GM10847 (cell line): ENCODE measurements around the gene VPS54.

ENCODE experiments used
- POLR2A ChIP-seq: IDR thresholded peaks from 2 replicates; pipeline ENCODE4 v1.6.1; 2011; ENCODE audit not compliant: insufficient read length; ENCODE audit errors: extremely low read depth

Gene VPS54

DNA sequence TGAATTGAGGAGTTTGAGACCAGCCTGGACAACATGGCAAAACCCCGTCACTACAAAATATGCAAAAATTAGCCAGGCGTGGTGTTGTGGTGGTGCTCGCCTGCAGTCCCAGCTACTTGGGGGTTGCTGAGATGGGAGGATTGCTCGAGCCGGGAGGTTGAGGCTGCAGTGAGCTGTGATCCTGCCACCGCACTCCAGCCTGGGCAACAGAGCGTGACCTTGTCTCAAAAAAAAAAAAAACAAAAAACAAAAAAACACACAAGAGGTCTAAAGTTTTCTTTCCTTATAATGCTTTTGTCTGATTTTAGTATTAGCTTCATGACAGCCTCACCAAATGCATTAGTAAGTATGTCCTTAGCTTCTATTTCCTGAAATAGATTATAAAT, 43.1 kb downstream of the VPS54 start:
- no peak for TF ChIP-seq POLR2A

DNA sequence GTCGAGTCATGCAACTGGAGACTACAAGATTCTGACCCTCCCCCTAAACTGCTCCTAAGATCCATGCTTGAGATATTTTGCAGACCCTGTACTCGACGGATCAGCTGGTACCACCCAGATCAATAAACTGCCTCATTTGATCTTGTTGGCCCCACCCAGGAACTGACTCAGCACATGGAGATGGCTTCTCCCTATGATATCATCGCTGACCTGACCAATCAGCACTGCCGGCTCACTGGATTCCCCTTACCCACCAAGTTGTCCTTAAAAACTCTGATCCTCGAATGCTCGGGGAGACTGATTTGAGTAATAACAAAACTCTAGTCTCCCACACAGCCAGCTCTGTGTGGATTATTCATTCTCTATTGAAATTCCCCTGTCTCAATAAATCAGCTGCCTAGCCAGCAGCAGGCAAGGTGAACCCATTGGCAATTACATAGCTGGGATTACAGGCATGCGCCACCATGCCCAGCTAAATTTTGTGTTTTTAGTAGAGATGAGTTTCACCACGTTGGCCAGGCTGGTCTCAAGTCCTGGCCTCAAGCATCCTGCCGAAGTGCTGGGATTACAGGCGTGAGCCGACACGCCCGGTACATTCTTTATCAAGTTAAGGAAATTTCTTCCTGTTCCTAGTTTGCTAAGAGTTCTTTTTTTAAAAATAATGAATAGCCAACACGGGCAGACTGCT, 43.6 kb downstream of the VPS54 start:
- no peak for TF ChIP-seq POLR2A

DNA sequence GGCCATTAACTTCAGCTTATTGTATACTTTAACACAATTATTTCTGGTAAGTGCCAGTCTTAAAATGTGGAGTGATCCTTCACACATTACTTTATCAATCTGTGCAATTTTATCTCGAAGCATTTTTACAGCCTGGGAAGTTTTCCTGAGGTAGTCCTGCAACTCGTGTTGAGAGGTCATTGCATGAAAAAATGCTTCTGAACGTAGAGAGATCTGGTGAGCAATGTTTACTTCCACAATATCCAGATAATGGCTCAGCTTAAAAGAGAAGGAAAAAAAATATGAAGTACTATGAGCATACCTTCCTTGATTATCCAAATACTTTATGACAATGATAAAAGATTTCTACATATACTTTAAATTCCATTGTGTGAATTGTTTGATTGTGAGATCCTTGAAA, 57.0 kb downstream of the VPS54 start:
- no peak for TF ChIP-seq POLR2A

DNA sequence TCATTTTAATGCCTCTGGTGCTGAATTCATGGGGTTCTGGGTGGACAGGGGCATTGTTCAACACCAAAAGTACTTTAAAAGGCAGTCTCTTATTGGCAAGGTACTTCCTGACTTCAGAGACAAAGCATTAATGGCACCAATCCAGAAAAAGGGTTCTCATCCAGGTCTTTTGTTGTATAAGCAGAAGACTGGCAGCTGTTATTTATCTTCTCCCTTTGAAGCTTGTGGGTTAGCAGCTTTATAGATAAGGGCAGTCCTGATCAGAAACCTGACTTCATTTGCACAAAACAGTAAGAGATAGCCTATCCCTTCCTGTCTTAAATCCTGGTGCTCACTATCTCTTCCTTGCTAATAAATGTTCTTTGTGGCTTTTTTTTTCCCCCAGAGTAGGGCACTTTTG, 68.8 kb downstream of the VPS54 start:
- TF ChIP-seq POLR2A, result no peak

DNA sequence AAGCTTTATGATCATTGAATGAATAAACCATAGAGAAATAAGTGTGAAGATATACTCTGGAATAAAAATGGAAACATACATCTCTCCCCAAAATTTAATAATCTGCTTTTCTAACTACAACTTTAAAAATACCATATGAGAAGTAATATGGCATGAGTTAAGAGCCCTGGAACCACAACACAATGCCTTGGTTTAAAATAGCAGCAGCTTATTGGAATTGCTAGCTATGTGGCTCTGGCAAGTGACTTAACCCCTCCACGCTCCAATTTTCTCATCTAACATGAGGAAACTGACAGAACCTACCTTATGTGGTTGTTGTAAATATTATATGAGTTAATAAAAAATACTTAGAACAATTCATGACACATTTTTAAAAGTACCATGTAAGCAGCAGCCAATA, 76.4 kb downstream of the VPS54 start:
- TF ChIP-seq POLR2A, result no peak

DNA sequence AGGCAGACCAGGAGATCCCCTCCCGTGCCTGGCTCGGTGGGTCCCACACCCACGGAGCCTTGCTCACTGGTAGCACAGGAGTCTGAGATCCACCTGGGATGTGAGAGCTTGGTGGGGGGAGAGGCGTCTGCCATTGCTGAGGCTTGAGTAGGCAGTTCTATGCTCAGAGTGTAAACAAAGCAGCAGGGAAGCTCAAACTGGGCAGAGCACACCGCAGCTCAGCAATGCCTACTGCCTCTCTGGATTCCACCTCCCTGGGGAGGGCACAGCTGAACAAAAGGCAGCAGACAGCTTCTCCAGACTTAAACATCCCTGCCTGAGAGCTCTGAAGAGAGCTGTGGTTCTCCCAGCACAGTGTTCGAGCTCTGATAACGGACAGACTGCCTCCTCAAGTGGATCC, 92.4 kb downstream of the VPS54 start:
- TF ChIP-seq POLR2A, result no peak

DNA sequence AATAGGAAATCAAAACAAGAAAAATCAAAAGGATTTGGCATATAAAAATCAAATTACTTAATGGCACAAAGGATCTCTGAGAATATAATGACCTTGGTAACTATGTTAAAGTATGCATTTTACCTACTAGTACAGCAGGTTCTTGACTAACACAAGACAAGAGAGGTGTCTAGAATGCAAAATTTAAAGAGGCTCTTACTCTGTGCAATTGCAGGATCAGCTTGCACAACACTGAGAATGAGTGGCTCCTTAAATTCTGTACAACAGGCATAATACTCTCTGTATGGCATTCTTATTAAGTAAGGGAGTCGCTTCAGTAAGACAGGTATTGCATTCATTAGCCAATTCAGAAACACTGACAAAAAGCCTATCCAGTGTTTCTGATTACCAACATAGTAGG, 104.9 kb downstream of the VPS54 start:
- no peak for TF ChIP-seq POLR2A

DNA sequence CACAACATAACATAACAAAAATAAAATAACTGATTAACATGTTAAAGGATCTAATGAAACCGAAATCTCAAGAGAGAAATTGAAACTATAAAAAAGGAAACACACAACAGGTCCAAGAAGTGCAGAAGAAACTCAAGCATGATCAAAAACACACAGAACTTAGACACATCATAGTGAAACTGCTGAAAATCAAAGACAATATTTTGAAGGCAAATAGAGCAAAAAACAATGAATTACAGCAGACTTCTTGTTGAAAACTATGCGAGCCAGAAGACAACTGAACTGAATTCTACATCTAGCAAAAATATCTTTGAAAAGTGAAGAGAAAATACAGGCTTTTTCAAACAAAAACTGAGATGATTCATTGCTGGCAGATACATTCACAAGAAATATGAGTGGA, 116.2 kb downstream of the VPS54 start:
- TF ChIP-seq POLR2A, result no peak

DNA sequence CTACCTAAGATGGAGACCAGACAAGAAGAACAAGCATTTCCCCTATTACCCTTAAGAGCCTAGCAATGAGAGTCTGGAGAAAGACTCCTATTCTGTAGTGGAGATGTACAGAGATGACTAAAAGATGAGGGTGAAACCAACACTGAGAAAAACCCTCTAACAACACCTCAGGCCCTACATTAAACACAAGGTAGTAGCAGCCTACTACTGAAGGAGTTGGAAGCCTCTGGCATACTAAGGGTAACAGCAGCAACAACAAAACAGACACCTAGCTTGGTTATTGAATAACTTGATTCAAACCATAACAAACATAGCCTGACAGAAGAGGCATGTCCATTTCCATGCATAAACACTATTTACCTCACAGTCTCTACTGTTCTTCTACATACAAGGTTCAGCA, 117.1 kb downstream of the VPS54 start:
- TF ChIP-seq POLR2A, result no peak

DNA sequence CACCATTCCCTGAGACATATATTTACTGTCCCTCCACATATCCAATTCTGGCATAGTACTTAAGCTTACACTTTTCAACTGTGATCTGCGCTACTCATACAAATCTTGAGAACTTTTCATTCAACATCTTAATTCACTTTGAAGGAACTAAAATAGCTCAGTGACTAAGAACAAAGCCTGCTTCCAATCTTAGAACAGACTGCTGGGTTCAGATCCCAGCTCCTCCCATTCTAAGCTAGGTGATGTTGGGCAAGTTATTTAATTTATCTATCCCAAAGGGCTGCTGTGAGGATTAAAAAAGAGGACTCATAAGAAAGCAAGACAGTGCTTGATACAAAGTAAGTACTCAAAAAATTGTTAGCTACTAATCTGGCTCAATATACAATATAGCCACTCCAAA, 119.6 kb downstream of the VPS54 start:
- no peak for TF ChIP-seq POLR2A

DNA sequence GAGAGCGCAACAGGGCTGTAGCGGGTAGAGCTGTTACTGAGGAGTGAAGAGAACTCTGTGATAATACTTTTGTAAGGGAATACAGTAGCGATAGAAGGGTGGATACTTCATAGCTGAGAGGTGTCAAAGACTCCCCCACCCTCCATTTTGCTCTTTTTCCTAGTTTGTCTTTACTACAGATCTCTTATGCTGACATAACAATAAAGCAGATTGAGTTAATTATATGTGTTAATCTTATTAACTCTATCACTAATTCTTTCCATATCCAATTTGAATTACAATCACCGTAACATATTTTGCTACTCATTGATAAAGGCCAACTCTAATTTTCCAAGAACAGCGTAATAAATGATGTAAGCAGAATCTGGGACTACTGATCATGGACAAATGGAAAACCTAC, 120.4 kb downstream of the VPS54 start:
- no peak for TF ChIP-seq POLR2A

DNA sequence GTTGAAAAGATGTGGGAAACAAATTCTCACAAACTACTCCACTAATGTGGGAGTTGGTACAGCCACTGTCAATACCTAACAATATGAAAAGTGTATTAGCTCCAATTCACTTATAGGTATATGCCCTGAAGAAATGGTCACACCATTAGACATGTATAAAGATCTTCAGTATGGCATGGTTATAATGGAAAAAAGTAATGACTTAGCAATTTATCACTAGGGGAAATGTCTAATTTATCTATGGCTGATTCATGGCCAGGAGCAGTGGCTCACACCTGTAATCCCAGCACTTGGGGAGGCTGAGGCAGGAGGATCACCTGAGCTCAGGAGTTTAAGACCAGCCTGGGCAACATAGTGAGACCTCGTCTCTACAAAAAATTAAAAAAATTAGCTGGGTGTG, 125.1 kb downstream of the VPS54 start:
- TF ChIP-seq POLR2A, result no peak

DNA sequence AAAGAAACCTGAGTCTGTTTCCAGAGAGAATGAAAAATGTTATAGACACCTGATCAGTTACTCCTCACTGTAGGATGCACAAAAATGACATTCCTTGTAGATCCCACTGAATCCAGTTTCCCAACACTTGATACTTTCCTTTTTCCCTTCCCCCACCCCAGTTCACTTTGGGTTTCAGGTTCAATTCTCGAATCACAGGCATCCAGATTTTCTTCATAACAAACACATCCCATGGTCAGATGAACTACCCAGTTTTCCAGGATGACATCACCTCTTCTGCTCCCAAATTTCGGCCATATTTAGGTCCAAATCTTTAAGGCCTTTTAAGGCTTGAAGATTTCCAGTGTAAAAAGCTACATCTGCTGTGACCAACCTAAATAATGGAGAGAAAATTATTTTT, 126.1 kb downstream of the VPS54 start:
- TF ChIP-seq POLR2A, result no peak

DNA sequence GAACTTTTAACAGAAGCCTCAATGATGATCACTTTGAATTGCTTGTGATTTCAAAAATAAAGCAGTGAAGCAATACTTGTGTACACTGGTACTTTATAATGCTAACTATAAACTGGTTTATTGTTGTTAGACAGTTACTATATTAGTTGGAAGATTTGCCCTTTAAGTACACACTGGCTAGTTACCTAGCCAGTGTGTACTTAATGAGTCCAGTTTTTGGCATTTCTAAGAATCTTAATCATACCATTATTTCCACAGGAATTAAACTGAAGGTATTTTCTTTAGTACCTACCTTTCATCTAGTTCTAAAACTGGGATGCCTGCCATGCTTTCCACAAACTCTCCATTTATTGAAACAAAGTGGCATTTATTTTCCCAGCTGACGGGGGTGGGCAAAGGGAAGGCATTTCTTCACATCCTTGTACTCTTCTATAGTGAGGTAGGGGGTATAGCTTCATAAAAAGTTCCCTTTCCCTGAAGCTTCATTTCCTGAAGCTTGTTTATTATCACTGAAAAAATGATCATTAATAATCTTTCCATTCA, 127.7 kb downstream of the VPS54 start:
- no peak for TF ChIP-seq POLR2A

DNA sequence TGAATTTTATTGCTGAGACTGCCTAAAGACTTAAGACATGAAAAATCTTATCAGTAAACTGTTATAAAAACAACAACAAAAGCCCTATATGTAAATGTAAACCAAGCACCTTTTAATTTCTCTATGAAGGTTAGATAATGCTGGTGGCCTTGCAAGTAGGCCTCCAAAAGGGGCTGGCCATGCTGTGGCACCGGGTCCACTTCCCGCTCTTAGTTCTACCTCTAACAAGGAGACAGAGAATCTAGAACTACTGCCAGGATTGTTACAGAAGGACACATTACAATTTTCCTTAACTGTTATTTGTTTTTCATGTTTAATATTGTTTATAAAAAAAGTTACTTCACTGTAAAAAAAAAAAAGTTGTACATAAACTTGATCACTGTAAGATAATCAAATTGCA, 128.6 kb downstream of the VPS54 start:
- TF ChIP-seq POLR2A, result no peak

DNA sequence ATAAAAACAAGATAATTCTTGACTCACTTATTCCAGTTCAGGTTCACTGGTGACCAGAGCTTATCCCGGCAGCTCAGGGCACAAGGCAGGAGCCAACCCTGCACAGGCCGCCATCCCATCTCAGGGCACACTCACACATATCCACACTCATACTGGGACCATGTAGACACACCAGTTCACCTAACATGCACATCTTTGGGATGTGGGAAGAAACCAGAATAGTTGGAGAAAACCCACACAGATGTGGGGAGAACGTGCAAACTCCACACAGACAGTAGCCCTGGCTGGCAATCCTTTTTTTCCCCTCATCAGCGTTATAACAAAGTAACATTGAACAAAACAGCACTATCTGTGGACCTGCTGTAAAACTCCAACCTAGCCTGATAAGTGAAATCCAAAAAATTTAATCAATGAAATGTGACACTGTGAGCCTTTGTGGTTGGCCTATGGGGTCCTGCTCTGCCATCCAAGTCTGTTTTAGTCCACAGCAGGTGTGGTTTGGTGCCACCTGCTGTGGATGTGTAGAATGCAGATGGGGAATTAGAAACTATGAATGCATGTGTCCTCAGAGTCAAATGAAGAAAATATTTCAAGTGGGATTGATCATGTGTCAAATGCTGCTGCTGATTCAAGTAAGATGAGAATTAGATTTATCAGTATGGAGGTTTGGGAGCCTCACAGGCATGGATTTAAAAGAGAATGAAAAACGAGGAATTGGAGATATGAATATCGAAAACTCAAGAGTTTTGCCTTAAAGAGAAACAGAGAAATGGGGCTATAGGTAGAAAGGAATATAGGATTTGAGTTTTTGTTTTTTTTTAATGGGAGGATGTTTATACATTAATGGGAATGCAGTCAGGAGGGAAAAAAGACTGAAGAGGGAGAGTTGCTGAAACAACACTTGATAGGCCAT, 130.5 kb downstream of the VPS54 start:
- TF ChIP-seq POLR2A, result no peak
